ENCODE results near the gene DBX1.

DNA sequence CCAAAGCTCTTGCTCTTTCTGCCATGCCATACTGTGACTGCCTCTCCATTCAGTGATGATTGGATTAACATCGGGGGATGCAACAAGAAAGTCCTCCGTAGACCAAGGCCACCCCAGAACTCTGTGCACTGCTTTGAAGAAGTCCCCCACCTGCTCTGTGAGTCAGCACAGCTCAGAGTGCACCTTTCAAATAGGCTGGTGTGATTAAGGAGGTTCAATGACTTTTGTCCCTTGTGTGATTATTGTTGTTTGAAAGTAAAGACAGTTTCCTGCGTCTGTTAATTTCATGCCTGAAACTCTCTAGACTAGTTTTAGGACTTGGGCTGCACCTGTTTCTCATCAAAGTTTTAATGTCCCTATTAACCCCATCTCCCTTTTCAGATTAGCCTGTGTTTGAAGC lies 33.0 kb upstream of the DBX1 start:
- TF ChIP-seq POLR2A (IDR thresholded peaks at IDR 0.05; ENCODE audit: extremely low read depth, insufficient read length): no peak
- TF ChIP-seq, protein P1, sequence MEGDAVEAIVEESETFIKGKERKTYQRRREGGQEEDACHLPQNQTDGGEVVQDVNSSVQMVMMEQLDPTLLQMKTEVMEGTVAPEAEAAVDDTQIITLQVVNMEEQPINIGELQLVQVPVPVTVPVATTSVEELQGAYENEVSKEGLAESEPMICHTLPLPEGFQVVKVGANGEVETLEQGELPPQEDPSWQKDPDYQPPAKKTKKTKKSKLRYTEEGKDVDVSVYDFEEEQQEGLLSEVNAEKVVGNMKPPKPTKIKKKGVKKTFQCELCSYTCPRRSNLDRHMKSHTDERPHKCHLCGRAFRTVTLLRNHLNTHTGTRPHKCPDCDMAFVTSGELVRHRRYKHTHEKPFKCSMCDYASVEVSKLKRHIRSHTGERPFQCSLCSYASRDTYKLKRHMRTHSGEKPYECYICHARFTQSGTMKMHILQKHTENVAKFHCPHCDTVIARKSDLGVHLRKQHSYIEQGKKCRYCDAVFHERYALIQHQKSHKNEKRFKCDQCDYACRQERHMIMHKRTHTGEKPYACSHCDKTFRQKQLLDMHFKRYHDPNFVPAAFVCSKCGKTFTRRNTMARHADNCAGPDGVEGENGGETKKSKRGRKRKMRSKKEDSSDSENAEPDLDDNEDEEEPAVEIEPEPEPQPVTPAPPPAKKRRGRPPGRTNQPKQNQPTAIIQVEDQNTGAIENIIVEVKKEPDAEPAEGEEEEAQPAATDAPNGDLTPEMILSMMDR (IDR thresholded peaks at IDR 0.05; ENCODE audit: low read depth, low read length): no peak
- TF ChIP-seq MYC (IDR thresholded peaks at IDR 0.05; ENCODE audit: low read depth, low read length): no peak

Data from NB4 (cell line).